ENCODE data around the gene OR2B2.

Gene OR2B2

GRCh38 chr6:27866357-27867050, 45.7 kb downstream of the OR2B2 start:
- DNase-seq (ENCODE audit: low spot score): peak; percentile 96

GRCh38 chr6:27865850-27866356, 46.3 kb downstream of the OR2B2 start:
- DNase-seq (ENCODE audit: low spot score): no peak

GRCh38 chr6:27864906-27865849, 47.0 kb downstream of the OR2B2 start:
- peak; percentile 99 for DNase-seq (ENCODE audit: low spot score)

- no peak for DNase-seq (ENCODE audit: low spot score)
Observed at GRCh38 chr6:27863962-27864905, 48.0 kb downstream of the OR2B2 start.

- DNase-seq (ENCODE audit: low spot score): no peak
Observed at GRCh38 chr6:27862396-27863066, 49.7 kb downstream of the OR2B2 start.

- no peak for DNase-seq (ENCODE audit: low spot score)
Observed at GRCh38 chr6:27861861-27862260, 50.3 kb downstream of the OR2B2 start.

GRCh38 chr6:27861276-27861840, 50.8 kb downstream of the OR2B2 start:
- DNase-seq (ENCODE audit: low spot score): no peak

Measured in NAMALWA (cell line).